Measurements from ENCODE around the gene STOX1. TPM values are rescaled to one million over a fixed set of nuclear protein-coding genes. Genes with fewer than 3 reads are reported as not detected.
"Not testable (repeated sequence)": the region's sequence is repeated elsewhere in the genome, so short reads cannot be mapped to it uniquely, and the experiment has no call there.

The STOX1 gene
- total and polyA plus RNA-seq, 10 donors: 0.11 to 2.2 (median 0.38) TPM; not detected in 1

GRCh38 chr10:68938117-68938516 is 110.8 kb downstream of the STOX1 start:
- TF ChIP-seq POLR2AphosphoS5 (IDR thresholded peaks at IDR 0.05) (no peak), POLR2A (IDR thresholded peaks at IDR 0.05) (no peak)
- TF ChIP-seq, protein P1, sequence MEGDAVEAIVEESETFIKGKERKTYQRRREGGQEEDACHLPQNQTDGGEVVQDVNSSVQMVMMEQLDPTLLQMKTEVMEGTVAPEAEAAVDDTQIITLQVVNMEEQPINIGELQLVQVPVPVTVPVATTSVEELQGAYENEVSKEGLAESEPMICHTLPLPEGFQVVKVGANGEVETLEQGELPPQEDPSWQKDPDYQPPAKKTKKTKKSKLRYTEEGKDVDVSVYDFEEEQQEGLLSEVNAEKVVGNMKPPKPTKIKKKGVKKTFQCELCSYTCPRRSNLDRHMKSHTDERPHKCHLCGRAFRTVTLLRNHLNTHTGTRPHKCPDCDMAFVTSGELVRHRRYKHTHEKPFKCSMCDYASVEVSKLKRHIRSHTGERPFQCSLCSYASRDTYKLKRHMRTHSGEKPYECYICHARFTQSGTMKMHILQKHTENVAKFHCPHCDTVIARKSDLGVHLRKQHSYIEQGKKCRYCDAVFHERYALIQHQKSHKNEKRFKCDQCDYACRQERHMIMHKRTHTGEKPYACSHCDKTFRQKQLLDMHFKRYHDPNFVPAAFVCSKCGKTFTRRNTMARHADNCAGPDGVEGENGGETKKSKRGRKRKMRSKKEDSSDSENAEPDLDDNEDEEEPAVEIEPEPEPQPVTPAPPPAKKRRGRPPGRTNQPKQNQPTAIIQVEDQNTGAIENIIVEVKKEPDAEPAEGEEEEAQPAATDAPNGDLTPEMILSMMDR (IDR thresholded peaks at IDR 0.05 in 8 of 11, conservative IDR thresholded peaks at IDR 0.05 in 3 of 11): no peak
- 84 to 92% (median 89%) methylated on average over 2 of the region's 2 CpGs for WGBS, 5 donors
- DNase-seq: no peak
- Histone ChIP-seq H3K36me3 (peaks cover 0 to 100% (median 77%) of the 10 kb centered on the region in 6 donors), H3K27me3 (replicated peaks in 1 of 7) (no peaks in the 10 kb centered on the region), H3K4me1 (no peaks in the 10 kb centered on the region), H3K9me3 (no peaks in the 10 kb centered on the region), H3K27ac (no peak overlapping the region), H3K4me3 (no peak overlapping the region)
- intact Hi-C loops (cut with DNase I; ENCODE audit: low total_unique reads): no loop called here

- no peaks in the 10 kb centered on the region for H3K9me3 ChIP-seq
- intact Hi-C loops (cut with DNase I; ENCODE audit: low total_unique reads): no loop called here
- no peak overlapping the region for H3K4me3 ChIP-seq
- H3K27ac ChIP-seq: no peak overlapping the region
- H3K36me3 ChIP-seq: peaks cover 0 to 100% (median 82%) of the 10 kb centered on the region in 6 donors
- H3K27me3 ChIP-seq (replicated peaks in 1 of 7): no peaks in the 10 kb centered on the region
- TF ChIP-seq POLR2A (IDR thresholded peaks at IDR 0.05): no peak
- no peak for TF ChIP-seq POLR2AphosphoS5 (IDR thresholded peaks at IDR 0.05)
- TF ChIP-seq, protein P1 (IDR thresholded peaks at IDR 0.05 in 8 of 11, conservative IDR thresholded peaks at IDR 0.05 in 3 of 11): no peak
- no peak for DNase-seq
- 92 to 98% (median 96%) methylated on average over 2 of the region's 2 CpGs for WGBS, 5 donors
- no peaks in the 10 kb centered on the region for H3K4me1 ChIP-seq
These were observed 111.6 kb downstream of the STOX1 start for GRCh38 chr10:68938884-68939283.

- DNase-seq; H3K4me3 ChIP-seq; H3K27ac ChIP-seq; intact Hi-C loops (cut with DNase I; ENCODE audit: low total_unique reads); H3K9me3 ChIP-seq; H3K27me3 ChIP-seq (replicated peaks in 1 of 7); H3K4me1 ChIP-seq: not testable (repeated sequence)
- H3K36me3 ChIP-seq: peaks cover 0 to 100% (median 85%) of the 10 kb centered on the region in 6 donors
These were observed 113.6 kb downstream of the STOX1 start for GRCh38 chr10:68940917-68941316.

Small RNAs within 50 kb of the gene (small RNA-seq; reads per million reads assigned to genes)
- gene RNU6-571P (0 reads per million in 4 donors), gene RNU6-697P (0 reads per million in 4 donors)

Other genes starting within 250 kb of the STOX1 start
- gene CCAR1, start 106.3 kb upstream of the STOX1 start, total RNA-seq: 10 to 100 TPM; 57.5 to 83.6 (median 65.7) TPM
- 10 to 100 TPM; 37.4 to 72.8 (median 46.0) TPM for gene CCAR1, start 106.3 kb upstream of the STOX1 start, polyA plus RNA-seq
- 10 to 100 TPM; 23.7 to 33.6 (median 29.6) TPM for gene DDX50, start 73.8 kb downstream of the STOX1 start, total RNA-seq
- 10 to 100 TPM; 19.2 to 28.8 (median 22.4) TPM for gene DDX50, start 73.8 kb downstream of the STOX1 start, polyA plus RNA-seq
- gene DDX21, start 128.6 kb downstream of the STOX1 start, total RNA-seq: 10 to 100 TPM; 37.6 to 70.0 (median 56.6) TPM
- 10 to 100 TPM; 15.7 to 23.8 (median 22.1) TPM for gene DDX21, start 128.6 kb downstream of the STOX1 start, polyA plus RNA-seq
- gene KIFBP, start 161.3 kb downstream of the STOX1 start, total RNA-seq: 10 to 100 TPM; 12.3 to 20.1 (median 18.2) TPM
- gene KIFBP, start 161.3 kb downstream of the STOX1 start, polyA plus RNA-seq: 10 to 100 TPM in 1 of 3 donors, 1 to 10 TPM in 2; 7.3 to 10.7 (median 8.1) TPM

All from spleen (tissue), 11 donors.